Naive thymus-derived CD8-positive, alpha-beta T cell (primary cell): ENCODE measurements around the gene PPFIA4. TPM values are rescaled to one million over a fixed set of nuclear protein-coding genes. Genes with fewer than 3 reads are reported as not detected.

Experiments used
- ATAC-seq, 2 donors: fragments of 150-1000 bp; cut with Tn5 transposase in 1 of 2; sonication (Bioruptor Pico), chemical (Tn5 transposase) in 1 of 2; 1 replicate in 1 of 2; 2 replicates in 1 of 2; pipeline ENCODE4 v1.10.0; 2021; ENCODE audit warnings: mild to moderate bottlenecking in 2 of 2, moderate library complexity in 2 of 2
- POLR2A ChIA-PET: fragments of 350-600 bp; sonication (Branson Sonifier 250); formaldehyde crosslinking; loops from one replicate; lab custom pipeline; 2021; ENCODE audit warnings: antibody characterized with exemption; lab: Charles Lee
- DNase-seq, 10 donors: peaks; one replicate each; pipeline versions ENCODE4 v3.0.0 to v3.0.0-alpha.2; 2020 to 2022
- H3K27ac Mint-ChIP-seq, 10 donors: one replicate each; pipeline ENCODE4 v1.8.0; 2020 to 2022; ENCODE audit warnings: mild to moderate bottlenecking in 10 of 10, mixed read lengths in 10 of 10, moderate library complexity in 4 of 10, inconsistent platforms in 1 of 10
- H3K27me3 Mint-ChIP-seq, 5 donors: one replicate each; pipeline ENCODE4 v1.8.0; 2021 to 2022; ENCODE audit warnings: mixed read lengths in 5 of 5
- H3K36me3 Mint-ChIP-seq, 3 donors: one replicate each; pipeline ENCODE4 v1.8.0; 2020 to 2022; ENCODE audit warnings: mixed read lengths in 3 of 3, mild to moderate bottlenecking in 2 of 3, inconsistent platforms in 1 of 3
- H3K4me1 Mint-ChIP-seq, 4 donors: one replicate each; pipeline ENCODE4 v1.8.0; 2021 to 2022; ENCODE audit warnings: mixed read lengths in 4 of 4
- H3K4me3 Mint-ChIP-seq, 10 donors: one replicate each; pipeline ENCODE4 v1.8.0; 2020 to 2022; ENCODE audit warnings: mild to moderate bottlenecking in 10 of 10, mixed read lengths in 10 of 10, moderate library complexity in 6 of 10, inconsistent platforms in 1 of 10
- H3K9me3 Mint-ChIP-seq, 9 donors: one replicate each; pipeline ENCODE4 v1.8.0; 2020 to 2022; ENCODE audit warnings: mixed read lengths in 9 of 9, mild to moderate bottlenecking in 3 of 9, inconsistent platforms in 1 of 9, moderate library complexity in 1 of 9
- polyA plus RNA-seq, 3 donors: library from polyadenylated mRNA; unstranded; fragments of 300-500 nt; fragmentation: Illumina TruSeq; gene quantifications; one replicate each; pipeline ENCODE4 v1.2.3, GENCODE V29; 2021
- total RNA-seq, 8 experiments: library from RNA in 2 of 8; stranded (reverse) in 2 of 8; gene quantifications; one replicate each; pipeline ENCODE4 v1.2.3 and lab custom pipeline; 2021 to 2026

The PPFIA4 gene
- total and polyA plus RNA-seq, 5 experiments from 2014 or later = 0.18 to 1.6 (median 1.4) TPM; not detected in 2

- H3K4me1 Mint-ChIP-seq = no peaks in the 10 kb centered on the region
- H3K9me3 Mint-ChIP-seq = peaks cover 15 to 47% (median 30%) of the 10 kb centered on the region in 9 donors
- no peak overlapping the region for H3K27ac Mint-ChIP-seq
- no peak for ATAC-seq
- DNase-seq = no peak
- peaks cover 17 to 38% (median 26%) of the 10 kb centered on the region in 5 donors for H3K27me3 Mint-ChIP-seq
- H3K4me3 Mint-ChIP-seq = no peak overlapping the region
- POLR2A ChIA-PET = interaction anchor here (0.7 kb wide), 1 partner anchor 104 kb away, joined by 3 read pairs; no protein-coding TSS in a partner anchor
- H3K36me3 Mint-ChIP-seq = peaks cover 0 to 29% (median 12%) of the 10 kb centered on the region in 3 donors
These were observed 67.6 kb downstream of the PPFIA4 start for GRCh38 chr1:203093754-203094410.

- ATAC-seq (no peak), DNase-seq (no peak)
- Mint-ChIP-seq H3K4me1 (no peaks in the 10 kb centered on the region), H3K36me3 (peaks cover 0 to 29% (median 12%) of the 10 kb centered on the region in 3 donors), H3K9me3 (peaks cover 15 to 47% (median 30%) of the 10 kb centered on the region in 9 donors), H3K27me3 (peaks cover 20 to 38% (median 29%) of the 10 kb centered on the region in 5 donors), H3K27ac (no peak overlapping the region), H3K4me3 (no peak overlapping the region)
- POLR2A ChIA-PET = no interaction called here
These were observed 68.9 kb downstream of the PPFIA4 start for GRCh38 chr1:203095061-203095690.

- Mint-ChIP-seq H3K4me3 (no peak overlapping the region), H3K27ac (no peak overlapping the region), H3K27me3 (peaks cover 22 to 34% (median 25%) of the 10 kb centered on the region in 5 donors), H3K9me3 (peaks cover 15 to 47% (median 30%) of the 10 kb centered on the region in 9 donors), H3K36me3 (peaks cover 0 to 29% (median 12%) of the 10 kb centered on the region in 3 donors), H3K4me1 (no peaks in the 10 kb centered on the region)
- ATAC-seq (no peak), DNase-seq (no peak)
- POLR2A ChIA-PET = no interaction called here
These were observed 70.3 kb downstream of the PPFIA4 start for GRCh38 chr1:203096566-203096965.

- Mint-ChIP-seq H3K4me3 (no peak overlapping the region), H3K36me3 (peaks cover 0 to 29% (median 12%) of the 10 kb centered on the region in 3 donors), H3K9me3 (peaks cover 15 to 47% (median 30%) of the 10 kb centered on the region in 9 donors), H3K27me3 (peaks cover 20 to 30% (median 22%) of the 10 kb centered on the region in 5 donors), H3K4me1 (no peaks in the 10 kb centered on the region), H3K27ac (no peak overlapping the region)
- no peak for DNase-seq
- ATAC-seq = no peak
- POLR2A ChIA-PET = no interaction called here
These were observed 70.7 kb downstream of the PPFIA4 start for GRCh38 chr1:203097001-203097400.

GRCh38 chr1:203098445-203098844 lies 72.2 kb downstream of the PPFIA4 start:
- no peak for DNase-seq
- Mint-ChIP-seq H3K27me3 (peaks cover 7 to 25% (median 17%) of the 10 kb centered on the region in 5 donors), H3K36me3 (peaks cover 0 to 29% (median 12%) of the 10 kb centered on the region in 3 donors), H3K4me3 (no peak overlapping the region), H3K4me1 (peaks cover 0 to 2% (median 0%) of the 10 kb centered on the region in 4 donors), H3K27ac (no peak overlapping the region), H3K9me3 (peaks cover 15 to 38% (median 29%) of the 10 kb centered on the region in 9 donors)
- ATAC-seq = no peak
- POLR2A ChIA-PET = no interaction called here

- H3K27ac Mint-ChIP-seq = no peak overlapping the region
- H3K4me3 Mint-ChIP-seq = no peak overlapping the region
- H3K9me3 Mint-ChIP-seq = peaks cover 15 to 34% (median 27%) of the 10 kb centered on the region in 9 donors
- no peak for ATAC-seq
- POLR2A ChIA-PET = no interaction called here
- H3K27me3 Mint-ChIP-seq = peaks cover 7 to 25% (median 17%) of the 10 kb centered on the region in 5 donors
- peaks cover 0 to 29% (median 12%) of the 10 kb centered on the region in 3 donors for H3K36me3 Mint-ChIP-seq
- peaks cover 0 to 2% (median 0%) of the 10 kb centered on the region in 4 donors for H3K4me1 Mint-ChIP-seq
- no peak for DNase-seq
These were observed 72.7 kb downstream of the PPFIA4 start for GRCh38 chr1:203098914-203099520.

- DNase-seq (no peak), ATAC-seq (no peak)
- POLR2A ChIA-PET = no interaction called here
- Mint-ChIP-seq H3K27ac (no peak overlapping the region), H3K4me3 (no peak overlapping the region), H3K27me3 (peaks cover 7 to 25% (median 17%) of the 10 kb centered on the region in 5 donors), H3K4me1 (peaks cover 0 to 2% (median 0%) of the 10 kb centered on the region in 4 donors), H3K36me3 (peaks cover 0 to 21% (median 8%) of the 10 kb centered on the region in 3 donors), H3K9me3 (peaks cover 9 to 25% (median 22%) of the 10 kb centered on the region in 9 donors)
These were observed 73.7 kb downstream of the PPFIA4 start for GRCh38 chr1:203099805-203100515.

- POLR2A ChIA-PET = no interaction called here
- Mint-ChIP-seq H3K27me3 (peaks cover 12 to 25% (median 20%) of the 10 kb centered on the region in 5 donors), H3K9me3 (peaks cover 8 to 24% (median 18%) of the 10 kb centered on the region in 9 donors), H3K36me3 (peaks cover 0 to 21% (median 5%) of the 10 kb centered on the region in 3 donors), H3K4me1 (peaks cover 0 to 2% (median 0%) of the 10 kb centered on the region in 4 donors), H3K27ac (no peak overlapping the region), H3K4me3 (no peak overlapping the region)
- ATAC-seq (no peak), DNase-seq (no peak)
These were observed 74.2 kb downstream of the PPFIA4 start for GRCh38 chr1:203100516-203100869.

GRCh38 chr1:203101813-203102634 lies 75.7 kb downstream of the PPFIA4 start:
- DNase-seq = no peak
- no peak overlapping the region for H3K27ac Mint-ChIP-seq
- peaks cover 0 to 15% (median 8%) of the 10 kb centered on the region in 9 donors for H3K9me3 Mint-ChIP-seq
- peaks cover 0 to 2% (median 0%) of the 10 kb centered on the region in 4 donors for H3K4me1 Mint-ChIP-seq
- POLR2A ChIA-PET = no interaction called here
- peaks cover 0 to 14% (median 0%) of the 10 kb centered on the region in 3 donors for H3K36me3 Mint-ChIP-seq
- no peak for ATAC-seq
- no peak overlapping the region for H3K4me3 Mint-ChIP-seq
- H3K27me3 Mint-ChIP-seq = peaks cover 15 to 27% (median 24%) of the 10 kb centered on the region in 5 donors

GRCh38 chr1:203103216-203103615 lies 76.9 kb downstream of the PPFIA4 start:
- Mint-ChIP-seq H3K36me3 (peaks cover 0 to 13% (median 0%) of the 10 kb centered on the region in 3 donors), H3K4me1 (peaks cover 0 to 2% (median 0%) of the 10 kb centered on the region in 4 donors), H3K4me3 (no peak overlapping the region), H3K27ac (no peak overlapping the region), H3K9me3 (peaks cover 0 to 9% (median 4%) of the 10 kb centered on the region in 9 donors), H3K27me3 (peaks cover 24 to 35% (median 32%) of the 10 kb centered on the region in 5 donors)
- no peak for DNase-seq
- ATAC-seq = no peak
- POLR2A ChIA-PET = no interaction called here

GRCh38 chr1:203103829-203104495 lies 77.7 kb downstream of the PPFIA4 start:
- Mint-ChIP-seq H3K27me3 (peaks cover 29 to 40% (median 35%) of the 10 kb centered on the region in 5 donors), H3K27ac (no peak overlapping the region), H3K36me3 (peaks cover 0 to 13% (median 0%) of the 10 kb centered on the region in 3 donors), H3K9me3 (peaks cover 0 to 9% (median 4%) of the 10 kb centered on the region in 9 donors), H3K4me3 (no peak overlapping the region), H3K4me1 (peaks cover 0 to 2% (median 0%) of the 10 kb centered on the region in 4 donors)
- POLR2A ChIA-PET = no interaction called here
- no peak for DNase-seq
- ATAC-seq = no peak
